ENCODE data around the gene PNPLA7. TPM values are rescaled to one million over a fixed set of nuclear protein-coding genes. Genes with fewer than 3 reads are reported as not detected.

The PNPLA7 gene
- total RNA-seq, 1 experiment from 2014 or later: 1.3 TPM

GRCh38 chr9:137545123-137545522, 5.1 kb downstream of the PNPLA7 start (continued):
- TF ChIP-seq FOXP4 (CRISPR knock-in tag; IDR thresholded peaks at IDR 0.05) (no peak), ZBTB43 (CRISPR knock-in tag; IDR thresholded peaks at IDR 0.05) (no peak), GABPB1 (CRISPR knock-in tag; IDR thresholded peaks at IDR 0.05) (no peak)

- peaks cover 17% of the 10 kb centered on the region; the same call in 1 of the 2 replicates for H3K36me3 Mint-ChIP-seq
- peaks cover 3% of the 10 kb centered on the region for H3K27me3 Mint-ChIP-seq (ENCODE audit: low read depth)
- H3K27ac Mint-ChIP-seq: no peak overlapping the region
- H3K9me3 Mint-ChIP-seq: peaks cover 18% of the 10 kb centered on the region
- CTCF ChIA-PET: interaction anchor here (2.0 to 2.1 kb wide), 2 partner anchors 9 to 13 kb away, joined by 6 to 7 read pairs; no protein-coding TSS in a partner anchor
- no peak for ATAC-seq
- H3K4me1 Mint-ChIP-seq: no peaks in the 10 kb centered on the region
- DNase-seq (ENCODE audit: low spot score): no peak
- POLR2A ChIA-PET: no interaction called here
- no peak overlapping the region for H3K4me3 Mint-ChIP-seq
- TF ChIP-seq HMGA2 (CRISPR knock-in tag; IDR thresholded peaks at IDR 0.05): no peak
- no peak for TF ChIP-seq KAT7 (CRISPR knock-in tag; IDR thresholded peaks at IDR 0.05; ENCODE audit: borderline replicate concordance)
- no peak for TF ChIP-seq RORB (CRISPR knock-in tag; IDR thresholded peaks at IDR 0.05)
- TF ChIP-seq ZNF671 (CRISPR knock-in tag; IDR thresholded peaks at IDR 0.05): no peak
- no peak for TF ChIP-seq E2F5 (CRISPR knock-in tag; IDR thresholded peaks at IDR 0.05)
- TF ChIP-seq MYBL2 (CRISPR knock-in tag; IDR thresholded peaks at IDR 0.05): no peak
- no peak for TF ChIP-seq GABPB1 (CRISPR knock-in tag; IDR thresholded peaks at IDR 0.05)
- TF ChIP-seq AFF4 (CRISPR knock-in tag; IDR thresholded peaks at IDR 0.05; ENCODE audit: borderline replicate concordance): no peak
- no peak for TF ChIP-seq CTCF (IDR thresholded peaks at IDR 0.05)
- no peak for TF ChIP-seq SP1 (CRISPR knock-in tag; conservative IDR thresholded peaks at IDR 0.05)
- no peak for TF ChIP-seq MLX (CRISPR knock-in tag; IDR thresholded peaks at IDR 0.05)
- TF ChIP-seq SMAD4 (CRISPR knock-in tag; IDR thresholded peaks at IDR 0.05): no peak
- TF ChIP-seq NR2C2 (CRISPR knock-in tag; IDR thresholded peaks at IDR 0.05): no peak
- no peak for TF ChIP-seq OVOL2 (CRISPR knock-in tag; IDR thresholded peaks at IDR 0.05; ENCODE audit: borderline replicate concordance)
- TF ChIP-seq ARID4B (CRISPR knock-in tag; IDR thresholded peaks at IDR 0.05; ENCODE audit: borderline replicate concordance): no peak
- TF ChIP-seq ZNF317 (CRISPR knock-in tag; IDR thresholded peaks at IDR 0.05; ENCODE audit: borderline replicate concordance, low read depth): no peak
- no peak for TF ChIP-seq ERG (CRISPR knock-in tag; IDR thresholded peaks at IDR 0.05)
Observed at GRCh38 chr9:137544176-137544760, 5.9 kb downstream of the PNPLA7 start.
